Measurements from ENCODE around the gene DGKH.

DGKH gene

DNA sequence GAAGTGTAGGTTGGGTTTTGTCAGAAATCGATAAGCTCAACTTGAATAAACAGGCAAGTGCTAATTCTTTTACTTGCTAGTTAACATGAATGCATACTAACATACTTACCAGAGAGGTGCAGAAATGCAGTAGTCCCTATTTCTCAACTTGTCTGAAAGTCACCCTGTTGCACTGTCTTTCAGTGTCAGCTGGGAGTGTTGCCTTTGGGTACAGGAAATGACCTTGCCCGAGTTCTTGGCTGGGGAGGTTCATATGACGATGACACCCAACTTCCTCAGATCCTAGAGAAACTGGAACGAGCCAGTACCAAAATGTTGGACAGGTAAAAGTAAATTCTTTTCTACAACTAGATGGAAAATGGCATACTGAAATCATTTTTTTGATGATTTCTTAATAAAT is 120.0 kb downstream of the DGKH start:
- TF ChIP-seq, protein P1, sequence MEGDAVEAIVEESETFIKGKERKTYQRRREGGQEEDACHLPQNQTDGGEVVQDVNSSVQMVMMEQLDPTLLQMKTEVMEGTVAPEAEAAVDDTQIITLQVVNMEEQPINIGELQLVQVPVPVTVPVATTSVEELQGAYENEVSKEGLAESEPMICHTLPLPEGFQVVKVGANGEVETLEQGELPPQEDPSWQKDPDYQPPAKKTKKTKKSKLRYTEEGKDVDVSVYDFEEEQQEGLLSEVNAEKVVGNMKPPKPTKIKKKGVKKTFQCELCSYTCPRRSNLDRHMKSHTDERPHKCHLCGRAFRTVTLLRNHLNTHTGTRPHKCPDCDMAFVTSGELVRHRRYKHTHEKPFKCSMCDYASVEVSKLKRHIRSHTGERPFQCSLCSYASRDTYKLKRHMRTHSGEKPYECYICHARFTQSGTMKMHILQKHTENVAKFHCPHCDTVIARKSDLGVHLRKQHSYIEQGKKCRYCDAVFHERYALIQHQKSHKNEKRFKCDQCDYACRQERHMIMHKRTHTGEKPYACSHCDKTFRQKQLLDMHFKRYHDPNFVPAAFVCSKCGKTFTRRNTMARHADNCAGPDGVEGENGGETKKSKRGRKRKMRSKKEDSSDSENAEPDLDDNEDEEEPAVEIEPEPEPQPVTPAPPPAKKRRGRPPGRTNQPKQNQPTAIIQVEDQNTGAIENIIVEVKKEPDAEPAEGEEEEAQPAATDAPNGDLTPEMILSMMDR (IDR thresholded peaks at IDR 0.05; ENCODE audit: low read depth, low read length), result no peak

DNA sequence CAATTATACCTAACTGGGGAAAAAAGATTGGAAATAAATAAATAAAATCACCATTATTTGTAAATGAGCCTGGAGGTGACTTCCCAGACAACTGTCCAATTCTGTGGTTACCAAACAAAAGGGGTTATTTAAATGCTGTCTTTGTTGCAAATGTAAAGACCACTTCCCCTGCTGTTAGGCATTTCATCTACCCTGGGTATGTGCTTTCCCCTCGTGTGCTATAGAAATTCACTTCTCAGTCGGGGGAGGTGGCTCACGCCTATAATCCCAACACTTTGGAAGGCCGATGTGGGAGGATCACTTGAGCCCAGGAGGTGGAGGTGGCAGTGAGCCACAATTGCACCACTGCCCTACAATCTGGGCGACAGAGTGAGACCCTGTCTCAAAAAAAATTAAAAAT is 121.6 kb downstream of the DGKH start:
- no peak overlapping the region for H3K4me3 ChIP-seq (ENCODE audit: low read depth, low read length)
- TF ChIP-seq, protein P1 (IDR thresholded peaks at IDR 0.05; ENCODE audit: low read depth, low read length), result no peak

More for the DNA sequence above, 120.0 kb downstream of the DGKH start:
- H3K4me3 ChIP-seq (ENCODE audit: low read depth, low read length), result no peak overlapping the region

DNA sequence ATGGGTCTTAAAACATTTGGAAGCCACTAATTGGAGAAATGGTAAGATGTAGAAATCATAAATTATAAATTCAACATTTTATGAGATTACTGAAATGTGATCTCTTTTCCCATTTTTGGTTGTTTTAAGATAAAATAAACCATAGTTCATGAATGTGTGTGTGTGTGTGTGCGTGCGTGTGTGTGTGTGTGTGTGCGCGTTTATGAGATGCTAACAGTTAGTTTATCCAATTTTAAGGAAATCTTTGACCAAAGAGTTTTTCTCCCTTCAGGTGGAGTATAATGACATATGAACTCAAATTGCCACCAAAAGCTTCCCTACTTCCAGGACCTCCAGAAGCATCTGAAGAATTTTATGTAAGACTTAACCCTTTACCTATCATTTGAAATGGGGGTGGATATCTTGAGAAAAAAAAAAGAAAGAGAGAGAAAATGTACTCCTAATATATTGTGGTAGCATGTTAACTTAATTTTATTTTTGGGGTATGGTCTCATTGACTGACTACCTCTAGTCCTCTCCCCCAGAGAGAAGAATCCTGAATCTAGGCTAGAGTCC is 125.4 kb downstream of the DGKH start:
- H3K4me3 ChIP-seq (ENCODE audit: low read depth, low read length), result no peak overlapping the region
- TF ChIP-seq, protein P1 (IDR thresholded peaks at IDR 0.05; ENCODE audit: low read depth, low read length), result no peak

DNA sequence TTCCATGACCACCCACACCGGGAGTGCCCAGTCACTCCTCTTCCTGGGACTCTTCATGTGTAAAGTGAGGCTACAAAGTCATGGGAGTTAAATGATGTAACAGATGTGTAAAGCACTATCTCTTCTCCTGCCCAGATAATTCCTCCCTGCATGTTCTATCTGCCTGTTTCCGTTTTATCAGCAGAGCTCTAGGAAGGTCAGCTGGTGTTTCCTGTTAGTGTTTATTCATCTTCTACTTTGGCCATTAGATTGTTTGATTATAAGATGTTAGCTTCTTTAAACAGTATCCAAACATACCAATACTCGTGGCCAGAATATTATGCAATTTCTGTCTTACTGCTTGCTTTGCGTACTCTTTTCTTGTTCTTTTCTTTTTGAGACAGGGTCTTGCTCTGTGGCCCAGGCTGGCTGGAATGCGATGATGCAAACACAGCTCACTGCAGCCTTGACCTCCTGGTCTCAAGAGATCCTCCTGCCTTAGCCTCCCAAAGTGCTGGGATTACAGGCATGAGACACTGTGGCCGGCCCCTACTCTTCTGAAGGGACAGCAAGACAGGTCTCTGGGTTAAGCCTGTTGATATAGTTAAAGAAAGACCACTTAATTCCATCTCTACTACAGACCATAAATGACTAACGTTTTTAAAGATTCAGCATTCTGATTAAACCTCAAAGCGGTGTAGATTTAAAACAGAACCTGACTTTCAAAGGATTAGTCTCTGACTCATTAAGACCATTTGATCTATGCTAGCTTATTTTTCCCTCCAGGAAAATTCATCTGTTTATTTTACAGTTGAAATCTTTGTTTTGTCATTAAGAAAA is 126.1 kb downstream of the DGKH start:
- H3K4me3 ChIP-seq (ENCODE audit: low read depth, low read length), result no peak overlapping the region
- TF ChIP-seq, protein P1 (IDR thresholded peaks at IDR 0.05; ENCODE audit: low read depth, low read length), result no peak

DNA sequence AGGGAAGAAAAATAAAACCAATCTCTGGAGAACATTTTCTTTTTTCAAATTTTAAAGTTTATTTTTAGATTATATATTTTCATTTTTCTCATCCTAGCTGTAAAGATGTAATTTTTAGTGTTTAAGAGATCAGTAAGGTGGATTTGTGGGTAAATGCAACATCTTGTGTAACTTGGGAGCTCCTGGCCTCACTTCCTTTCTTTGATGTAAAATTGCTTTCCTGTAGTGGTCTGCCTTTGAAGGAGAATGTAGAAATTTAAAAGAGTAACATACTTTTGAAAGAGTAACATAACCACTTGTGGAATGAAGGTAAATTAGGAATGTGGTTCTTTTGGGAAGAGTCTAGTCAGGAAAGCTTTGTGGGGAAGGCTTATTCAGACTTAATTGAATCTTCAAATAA is 127.8 kb downstream of the DGKH start:
- no peak overlapping the region for H3K4me3 ChIP-seq (ENCODE audit: low read depth, low read length)
- TF ChIP-seq, protein P1 (IDR thresholded peaks at IDR 0.05; ENCODE audit: low read depth, low read length), result no peak

DNA sequence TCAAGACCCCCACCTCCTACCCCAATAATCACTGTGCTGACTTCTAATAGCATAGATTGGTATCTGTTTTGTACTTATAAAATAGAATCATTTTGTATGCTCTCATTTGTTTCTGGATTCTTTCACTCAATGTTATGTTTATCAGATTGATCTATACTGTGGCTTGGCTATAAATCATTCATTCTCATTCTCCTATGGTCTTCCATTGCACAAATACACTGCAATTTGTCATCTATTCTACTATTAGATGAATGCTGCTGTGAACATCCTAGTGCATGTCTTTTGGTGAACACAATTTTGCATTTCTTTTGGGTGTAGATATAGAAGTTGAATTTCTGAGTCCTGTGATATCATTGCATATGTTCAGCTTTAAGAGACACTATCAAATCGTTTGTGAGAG is 128.7 kb downstream of the DGKH start:
- H3K4me3 ChIP-seq (ENCODE audit: low read depth, low read length), result no peak overlapping the region
- TF ChIP-seq, protein P1 (IDR thresholded peaks at IDR 0.05; ENCODE audit: low read depth, low read length), result no peak

DNA sequence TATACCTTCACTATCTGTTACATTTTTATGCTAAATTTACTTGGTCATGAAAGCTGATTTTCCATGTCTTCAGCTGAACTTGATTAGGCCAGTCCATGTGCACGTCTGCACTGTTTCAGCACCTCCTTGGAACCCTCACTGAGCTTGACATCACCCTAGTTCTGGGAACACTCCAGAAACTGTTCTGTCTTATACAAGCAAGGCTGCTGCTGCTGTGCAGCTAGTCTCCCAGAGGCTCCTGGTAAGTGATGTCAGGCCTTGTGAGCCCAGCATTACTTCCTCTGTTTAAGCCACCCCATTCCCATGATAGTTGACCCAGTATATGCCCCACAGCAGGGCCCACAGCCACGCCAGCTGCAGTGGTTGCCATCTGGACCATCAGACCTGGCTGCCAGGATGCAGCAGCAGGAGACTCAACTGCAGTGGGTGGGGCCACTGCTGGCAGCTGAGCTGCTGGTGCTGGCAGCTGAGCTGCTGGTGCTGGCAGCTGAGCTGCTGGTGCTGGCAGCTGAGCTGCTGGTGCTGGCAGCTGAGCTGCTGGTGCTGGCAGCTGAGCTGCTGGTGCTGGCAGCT is 133.0 kb downstream of the DGKH start:
- H3K4me3 ChIP-seq (ENCODE audit: low read depth, low read length), result no peak overlapping the region
- TF ChIP-seq, protein P1 (IDR thresholded peaks at IDR 0.05; ENCODE audit: low read depth, low read length), result no peak
